Mesenchymal stem cell (in vitro differentiated cells and primary cell): ENCODE results near the gene GALNT18.

Experiments used
- DNase-seq: peaks from one replicate; pipeline ENCODE4 v3.0.0-alpha.2; 2013
- H2AFZ ChIP-seq: one replicate; pipeline ENCODE4 v1.6.1; 2013; ENCODE audit warnings: low read depth, mild to moderate bottlenecking, control low read depth, inconsistent platforms, low read length, moderate library complexity
- H2AK5ac ChIP-seq: 2 replicates; pipeline ENCODE4 v1.6.1; 2013; ENCODE audit warnings: low read length, moderate library complexity, mild to moderate bottlenecking, inconsistent platforms; ENCODE audit not compliant: severe bottlenecking
- H2BK120ac ChIP-seq: one replicate; pipeline ENCODE4 v1.6.1; 2013; ENCODE audit warnings: low read depth, mild to moderate bottlenecking, inconsistent platforms, low read length, moderate library complexity
- H2BK12ac ChIP-seq, 2 experiments: one replicate each; pipeline ENCODE4 v1.6.1; 2013; ENCODE audit warnings: inconsistent platforms in 2 of 2, low read length in 2 of 2, mild to moderate bottlenecking in 2 of 2, moderate library complexity in 2 of 2, control low read depth in 1 of 2
- H2BK15ac ChIP-seq: one replicate; pipeline ENCODE4 v1.6.1; 2013; ENCODE audit warnings: mild to moderate bottlenecking, low read depth, inconsistent platforms; ENCODE audit not compliant: poor library complexity, severe bottlenecking
- H2BK5ac ChIP-seq: 2 replicates; pipeline ENCODE4 v1.6.1; 2013; ENCODE audit warnings: low read depth, mild to moderate bottlenecking, low read length, control low read depth, inconsistent platforms; ENCODE audit not compliant: poor library complexity, severe bottlenecking
- H3K14ac ChIP-seq, 2 experiments: one replicate each; pipeline ENCODE4 v1.6.1; 2013; ENCODE audit warnings: inconsistent platforms in 2 of 2, low read length in 2 of 2, control low read depth in 1 of 2, mild to moderate bottlenecking in 1 of 2, moderate library complexity in 1 of 2
- H3K18ac ChIP-seq, 2 experiments: one replicate each; pipeline ENCODE4 v1.6.1; 2013; ENCODE audit warnings: inconsistent platforms in 2 of 2, low read length in 2 of 2, control low read depth in 1 of 2, low read depth in 1 of 2, mild to moderate bottlenecking in 1 of 2
- H3K23ac ChIP-seq, 2 experiments: one replicate each; pipeline ENCODE4 v1.6.1; 2013; ENCODE audit warnings: inconsistent platforms in 2 of 2, low read length in 2 of 2, mild to moderate bottlenecking in 2 of 2, moderate library complexity in 2 of 2, control low read depth in 1 of 2
- H3K27ac ChIP-seq: 2 replicates; pipeline ENCODE4 v1.5.1; 2013; ENCODE audit warnings: mild to moderate bottlenecking, moderate library complexity, low read length, control low read depth, inconsistent platforms; ENCODE audit not compliant: poor library complexity, severe bottlenecking
- H3K27me3 ChIP-seq, 2 experiments: 2 replicates each; pipeline versions ENCODE4 v1.6.1 to v1.7.0; 2013; ENCODE audit warnings: low read length in 2 of 2, mild to moderate bottlenecking in 2 of 2, moderate library complexity in 2 of 2, control low read depth in 1 of 2, inconsistent platforms in 1 of 2; ENCODE audit not compliant: control insufficient read depth in 1 of 2, insufficient read depth in 1 of 2
- H3K36me3 ChIP-seq, 2 experiments: 2 replicates each; pipeline versions ENCODE4 v1.6.1 to v1.7.0; 2013; ENCODE audit warnings: low read length in 2 of 2, control low read depth in 1 of 2, inconsistent platforms in 1 of 2, low read depth in 1 of 2, mild to moderate bottlenecking in 1 of 2; ENCODE audit not compliant: insufficient read depth in 2 of 2, control insufficient read depth in 1 of 2
- H3K4ac ChIP-seq, 2 experiments: one replicate each; pipeline ENCODE4 v1.6.1; 2013; ENCODE audit warnings: inconsistent platforms in 2 of 2, low read length in 2 of 2, mild to moderate bottlenecking in 2 of 2, moderate library complexity in 2 of 2, control low read depth in 1 of 2, low read depth in 1 of 2
- H3K4me1 ChIP-seq: 2 replicates; pipeline ENCODE4 v1.6.1; 2013; ENCODE audit warnings: low read depth, low read length, control low read depth; ENCODE audit not compliant: control insufficient read depth, insufficient read depth
- H3K4me2 ChIP-seq: 2 replicates; pipeline ENCODE4 v1.6.1; 2013; ENCODE audit warnings: low read length, mild to moderate bottlenecking, inconsistent platforms; ENCODE audit not compliant: poor library complexity, severe bottlenecking
- H3K4me3 ChIP-seq, 2 experiments: 2 replicates each; pipeline versions ENCODE4 v1.5.1 to v1.7.0; 2013; ENCODE audit warnings: low read length in 2 of 2, mild to moderate bottlenecking in 2 of 2, control low read depth in 1 of 2, low read depth in 1 of 2; ENCODE audit not compliant: insufficient read depth in 1 of 2
- H3K79me1 ChIP-seq: replicated peaks from 2 replicates; pipeline ENCODE4 v1.6.1; 2013; ENCODE audit warnings: mild to moderate bottlenecking, control low read depth, low read length, inconsistent platforms; ENCODE audit not compliant: poor library complexity, severe bottlenecking
- H3K9ac ChIP-seq: 2 replicates; pipeline ENCODE4 v1.7.0; 2013; ENCODE audit warnings: mild to moderate bottlenecking, low read length, moderate library complexity
- H3K9me3 ChIP-seq: 2 replicates; pipeline ENCODE4 v1.7.0; 2013; ENCODE audit warnings: mild to moderate bottlenecking, low read length; ENCODE audit not compliant: control insufficient read depth
- H4K8ac ChIP-seq: one replicate; pipeline ENCODE4 v1.6.1; 2013; ENCODE audit warnings: inconsistent platforms, mild to moderate bottlenecking, low read length, moderate library complexity
- H4K91ac ChIP-seq: one replicate; pipeline ENCODE4 v1.6.1; 2013; ENCODE audit warnings: mild to moderate bottlenecking, low read length, inconsistent platforms
- WGBS: methylation state at CpG from one replicate; pipeline ENCODE4 v1.1.7; 2013; ENCODE audit warnings: mixed read lengths; 5-methylcytosine and 5-hydroxymethylcytosine counted together

Gene GALNT18

GRCh38 chr11:11486423-11486822, 135.4 kb downstream of the GALNT18 start:
- H3K27ac ChIP-seq, result no peak overlapping the region
- no peak overlapping the region for H3K4me3 ChIP-seq
- H3K14ac ChIP-seq, result no peak overlapping the region
- no peak overlapping the region for H2BK120ac ChIP-seq
- no peak overlapping the region for H3K23ac ChIP-seq
- H4K91ac ChIP-seq, result no peak overlapping the region
- no peak overlapping the region for H2AK5ac ChIP-seq
- H2BK15ac ChIP-seq, result no peak overlapping the region
- no peak overlapping the region for H2AFZ ChIP-seq
- H3K4me2 ChIP-seq, result no peak overlapping the region
- no peak for DNase-seq
- no peak overlapping the region for H3K9ac ChIP-seq
- H3K79me1 ChIP-seq, result no peaks in the 10 kb centered on the region
- no peak overlapping the region for H3K4ac ChIP-seq
- H3K18ac ChIP-seq, result no peak overlapping the region
- WGBS, result 98% methylated on average over 2 of the region's 3 CpGs
- H2BK12ac ChIP-seq, result no peak overlapping the region
- no peak overlapping the region for H4K8ac ChIP-seq
- peaks cover 18 to 43% of the 10 kb centered on the region in 2 experiments for H3K27me3 ChIP-seq
- no peak overlapping the region for H2BK5ac ChIP-seq
- no peaks in the 10 kb centered on the region for H3K36me3 ChIP-seq
- H3K4me1 ChIP-seq, result no peaks in the 10 kb centered on the region
- no peaks in the 10 kb centered on the region for H3K9me3 ChIP-seq

- no peak overlapping the region for H3K18ac ChIP-seq
- H2AK5ac ChIP-seq, result no peak overlapping the region
- no peak overlapping the region for H4K91ac ChIP-seq
- H3K27ac ChIP-seq, result no peak overlapping the region
- no peaks in the 10 kb centered on the region for H3K4me1 ChIP-seq
- H3K4me2 ChIP-seq, result no peak overlapping the region
- H3K27me3 ChIP-seq, result peaks cover 17 to 47% of the 10 kb centered on the region in 2 experiments
- H4K8ac ChIP-seq, result no peak overlapping the region
- no peak overlapping the region for H3K4me3 ChIP-seq
- H2BK120ac ChIP-seq, result no peak overlapping the region
- no peak for DNase-seq
- no peak overlapping the region for H2AFZ ChIP-seq
- H3K4ac ChIP-seq, result no peak overlapping the region
- H3K9ac ChIP-seq, result no peak overlapping the region
- H2BK15ac ChIP-seq, result no peak overlapping the region
- no peaks in the 10 kb centered on the region for H3K9me3 ChIP-seq
- WGBS, result 81% methylated on average over 3 of the region's 3 CpGs
- no peak overlapping the region for H3K23ac ChIP-seq
- H2BK5ac ChIP-seq, result no peak overlapping the region
- H2BK12ac ChIP-seq, result no peak overlapping the region
- H3K14ac ChIP-seq, result no peak overlapping the region
- no peaks in the 10 kb centered on the region for H3K36me3 ChIP-seq
- no peaks in the 10 kb centered on the region for H3K79me1 ChIP-seq
Measured at GRCh38 chr11:11486002-11486401, 135.8 kb downstream of the GALNT18 start.

GRCh38 chr11:11483627-11484026, 138.2 kb downstream of the GALNT18 start:
- no peak overlapping the region for H3K4me3 ChIP-seq
- H3K4me1 ChIP-seq, result no peaks in the 10 kb centered on the region
- H3K27ac ChIP-seq, result no peak overlapping the region
- H2AFZ ChIP-seq, result no peak overlapping the region
- no peaks in the 10 kb centered on the region for H3K79me1 ChIP-seq
- no peak overlapping the region for H3K4me2 ChIP-seq
- no peaks in the 10 kb centered on the region for H3K9me3 ChIP-seq
- H3K36me3 ChIP-seq, result no peaks in the 10 kb centered on the region
- peaks cover 32 to 61% of the 10 kb centered on the region in 2 experiments for H3K27me3 ChIP-seq
- no peak overlapping the region for H2AK5ac ChIP-seq
- no peak overlapping the region for H3K9ac ChIP-seq
- no peak for DNase-seq
- no peak overlapping the region for H2BK15ac ChIP-seq
- 87% methylated on average over 11 of the region's 11 CpGs for WGBS
- no peak overlapping the region for H4K8ac ChIP-seq
- H3K23ac ChIP-seq, result no peak overlapping the region
- no peak overlapping the region for H4K91ac ChIP-seq
- H3K18ac ChIP-seq, result no peak overlapping the region
- no peak overlapping the region for H2BK12ac ChIP-seq
- H3K14ac ChIP-seq, result peak overlapping the region in 1 of 2 experiments; percentile 85
- H2BK5ac ChIP-seq, result no peak overlapping the region
- no peak overlapping the region for H2BK120ac ChIP-seq
- H3K4ac ChIP-seq, result no peak overlapping the region

GRCh38 chr11:11482730-11483129, 139.1 kb downstream of the GALNT18 start:
- H3K14ac ChIP-seq, result no peak overlapping the region
- WGBS, result 73% methylated on average over 3 of the region's 3 CpGs
- no peaks in the 10 kb centered on the region for H3K9me3 ChIP-seq
- H2BK12ac ChIP-seq, result no peak overlapping the region
- no peak overlapping the region for H3K4me2 ChIP-seq
- no peak overlapping the region for H2BK5ac ChIP-seq
- no peaks in the 10 kb centered on the region for H3K36me3 ChIP-seq
- peaks cover 37 to 63% of the 10 kb centered on the region in 2 experiments for H3K27me3 ChIP-seq
- DNase-seq, result no peak
- H3K23ac ChIP-seq, result no peak overlapping the region
- no peak overlapping the region for H3K4ac ChIP-seq
- H4K8ac ChIP-seq, result no peak overlapping the region
- H2AFZ ChIP-seq, result no peak overlapping the region
- no peak overlapping the region for H3K18ac ChIP-seq
- no peak overlapping the region for H3K9ac ChIP-seq
- no peak overlapping the region for H3K27ac ChIP-seq
- H2BK15ac ChIP-seq, result no peak overlapping the region
- H3K4me1 ChIP-seq, result no peaks in the 10 kb centered on the region
- no peak overlapping the region for H2AK5ac ChIP-seq
- no peak overlapping the region for H3K4me3 ChIP-seq
- no peaks in the 10 kb centered on the region for H3K79me1 ChIP-seq
- no peak overlapping the region for H4K91ac ChIP-seq
- H2BK120ac ChIP-seq, result no peak overlapping the region
